NB4 (cell line): ENCODE measurements around the gene PDE6G.

Experiments used
- CTCF ChIP-seq: IDR thresholded peaks from one replicate; pipeline ENCODE4 v1.5.1; 2012; ENCODE audit warnings: low read depth, low read length
- MAX ChIP-seq: IDR thresholded peaks from 2 replicates; pipeline ENCODE4 v1.6.1; 2011; ENCODE audit warnings: low read depth, low read length
- MYC ChIP-seq: IDR thresholded peaks from 2 replicates; pipeline ENCODE4 v1.6.1; 2011; ENCODE audit warnings: low read depth, low read length
- POLR2A ChIP-seq: IDR thresholded peaks from 2 replicates; pipeline ENCODE4 v1.6.1; 2011; ENCODE audit warnings: mild to moderate bottlenecking; ENCODE audit not compliant: insufficient read length; ENCODE audit errors: extremely low read depth

GRCh38 chr17:81662002-81662401, 5.7 kb upstream of the PDE6G start:
- TF ChIP-seq MAX, result no peak
- no peak for TF ChIP-seq CTCF
- TF ChIP-seq POLR2A, result no peak
- no peak for TF ChIP-seq MYC
